Stimulated activated CD8-positive, alpha-beta memory T cell treated with anti-CD3 and anti-CD28 coated beads, Interleukin-4, amount 100 ng/mL, for 48 hours (primary cell): ENCODE results near the gene OR52A5.
"Not testable (repeated sequence)": the region's sequence is repeated elsewhere in the genome, so short reads cannot be mapped to it uniquely, and the experiment has no call there.

Source experiments
- DNase-seq: peaks from one replicate; pipeline ENCODE4 v3.0.0-alpha.2; 2020

OR52A5 gene

DNA sequence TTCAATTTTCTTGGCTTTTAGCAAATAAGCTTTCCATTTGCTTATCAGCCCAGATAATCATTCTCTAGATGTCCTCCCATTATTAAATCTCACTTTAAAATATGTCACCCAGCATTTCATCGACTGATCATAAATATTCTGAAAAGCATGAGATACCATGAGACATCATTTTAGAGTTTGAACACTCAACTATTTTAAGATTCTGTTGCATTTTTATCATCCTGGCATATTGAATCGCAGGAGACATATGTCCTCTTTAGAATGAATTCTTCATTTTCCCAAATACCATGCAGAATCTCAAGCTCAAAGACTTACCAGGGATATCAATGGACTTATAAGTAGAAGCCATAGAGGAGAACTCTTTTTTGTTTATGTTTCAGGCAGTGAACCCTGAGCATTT, at the start of gene OR52A5:
Gene OR52A5, minus strand, starts transcription at position 361 of the 400 bp plus-strand sequence. CDS start 5,714 bp downstream, outside the sequence.
- no peak for DNase-seq

DNA sequence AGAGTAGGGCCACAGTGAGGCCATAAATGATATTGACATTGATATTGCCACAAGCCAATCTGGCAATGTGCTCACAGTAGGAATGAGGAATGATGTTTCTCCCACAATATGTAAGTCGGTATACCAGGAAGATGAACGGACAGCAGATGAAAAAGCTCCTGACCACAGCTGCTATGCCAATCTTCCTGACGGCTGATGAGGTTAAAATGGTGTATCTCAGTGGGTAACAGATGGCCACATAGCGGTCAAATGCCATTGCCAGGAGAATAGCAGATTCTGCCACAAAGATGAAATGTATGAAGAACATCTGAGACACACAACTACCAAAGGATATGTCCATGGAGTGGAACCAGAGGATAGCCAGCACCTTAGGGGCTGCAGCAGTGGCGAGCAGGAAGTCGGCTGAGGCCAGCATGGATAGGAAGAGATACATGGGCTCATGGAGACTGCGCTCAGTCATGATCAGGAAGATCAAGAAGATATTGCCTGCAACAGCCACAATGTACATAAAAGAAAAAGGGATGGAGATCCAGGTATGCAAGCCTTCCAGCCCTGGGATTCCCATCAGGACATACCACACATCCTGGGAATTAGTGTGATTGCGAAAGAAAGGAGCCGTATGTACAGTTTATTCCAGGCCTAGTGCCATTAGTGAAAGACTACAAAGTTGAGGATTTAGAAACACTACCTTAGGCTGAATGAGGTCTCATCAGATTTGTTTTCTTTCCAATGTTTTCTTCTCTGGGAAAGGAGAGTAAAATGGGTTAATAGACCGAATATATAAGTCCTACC, 40.1 kb upstream of the OR52A5 start:
- DNase-seq = no peak

DNA sequence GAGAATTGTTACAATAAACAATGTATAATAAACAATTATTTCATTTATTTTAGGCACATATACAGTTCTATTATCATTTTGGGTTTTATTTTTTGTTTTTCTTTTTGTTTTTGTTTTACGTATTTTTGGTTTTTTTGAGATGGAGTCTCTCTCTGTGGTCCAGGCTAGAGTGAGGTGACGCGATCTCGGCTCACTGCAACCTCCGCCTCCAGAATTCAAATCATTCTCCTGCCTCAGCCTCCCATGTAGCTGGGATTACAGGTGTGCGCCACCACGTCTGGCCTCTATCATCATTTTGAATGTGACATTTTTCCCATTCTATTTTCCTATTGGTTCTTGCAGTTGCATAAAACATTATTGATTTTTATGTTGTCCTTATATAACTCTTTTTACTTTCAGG, 36.8 kb upstream of the OR52A5 start:
- no peak for DNase-seq

DNA sequence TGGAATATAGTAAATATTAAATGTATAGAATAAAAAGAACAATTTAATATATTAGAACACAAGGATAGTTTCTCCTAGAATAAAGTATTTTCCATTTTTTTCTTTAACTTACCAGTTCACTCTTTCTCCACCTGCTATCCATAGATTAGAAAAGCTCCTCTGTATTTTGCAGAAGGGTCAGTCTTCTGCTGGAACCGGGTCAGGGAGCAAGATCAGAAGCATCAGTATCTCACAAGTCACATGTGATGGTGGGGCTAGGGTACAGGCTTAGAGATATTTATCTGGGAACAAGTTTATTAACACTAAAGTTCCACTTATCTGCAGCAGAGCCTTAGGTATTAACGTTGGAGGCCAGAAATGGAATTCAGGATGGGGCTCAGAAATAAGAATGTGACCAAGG, 33.7 kb upstream of the OR52A5 start:
- no peak for DNase-seq

DNA sequence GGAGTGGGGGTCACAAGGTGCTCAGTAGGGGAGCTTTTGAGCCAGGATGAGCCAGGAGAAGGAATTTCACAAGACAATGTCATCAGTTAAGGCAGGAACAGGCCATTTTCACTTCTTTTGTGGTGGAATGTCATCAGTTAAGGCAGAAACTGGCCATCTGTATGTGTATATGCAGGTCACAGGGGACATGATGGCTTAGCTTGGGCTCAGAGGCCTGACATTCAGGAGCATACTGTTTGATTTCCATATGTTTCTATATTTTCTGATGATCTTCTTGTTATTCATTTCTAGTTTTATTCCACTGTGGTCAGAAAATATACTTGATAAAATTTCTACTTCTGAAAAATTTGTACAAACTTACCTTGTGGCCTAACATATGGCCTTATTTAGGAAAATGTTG, 27.7 kb upstream of the OR52A5 start:
- not testable (repeated sequence) for DNase-seq

DNA sequence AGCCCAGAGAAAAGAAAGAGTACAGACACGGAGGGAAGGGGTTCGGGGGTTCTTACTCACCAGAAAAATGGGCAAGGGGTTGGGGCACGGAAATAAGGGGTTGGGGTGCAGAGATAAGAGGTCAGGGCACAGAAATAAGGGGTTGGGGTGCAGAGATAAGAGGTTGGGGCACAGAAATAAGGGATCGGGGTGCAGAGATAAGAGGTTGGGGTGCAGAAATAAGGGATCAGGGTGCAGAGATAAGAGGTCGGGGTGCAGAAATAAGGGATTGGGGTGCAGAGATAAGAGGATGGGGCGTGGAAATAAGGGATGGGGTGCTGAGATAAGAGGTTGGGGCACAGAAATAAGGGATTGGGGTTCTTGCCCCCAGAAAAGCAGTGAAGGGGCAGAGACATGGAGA, 26.7 kb upstream of the OR52A5 start:
- not testable (repeated sequence) for DNase-seq

DNA sequence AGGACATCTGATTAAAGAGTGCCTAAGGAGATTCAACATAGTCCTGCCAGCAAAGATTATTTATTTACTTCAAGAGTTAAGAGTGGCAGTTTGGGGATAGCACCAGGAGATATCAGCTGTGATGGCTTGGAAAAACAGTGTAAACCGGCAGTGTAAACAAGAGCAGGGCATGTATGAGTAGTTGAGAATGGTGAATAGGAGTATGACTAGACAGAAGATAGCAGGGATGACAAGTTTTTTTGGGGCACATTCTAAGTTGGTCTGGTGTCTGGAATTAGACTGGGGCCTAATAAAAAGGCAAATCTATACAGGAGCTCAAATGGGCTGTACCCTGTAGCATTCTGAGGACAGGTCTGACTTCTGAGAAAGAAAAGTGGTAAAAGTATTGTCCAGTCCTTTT, 22.9 kb upstream of the OR52A5 start:
- not testable (repeated sequence) for DNase-seq

DNA sequence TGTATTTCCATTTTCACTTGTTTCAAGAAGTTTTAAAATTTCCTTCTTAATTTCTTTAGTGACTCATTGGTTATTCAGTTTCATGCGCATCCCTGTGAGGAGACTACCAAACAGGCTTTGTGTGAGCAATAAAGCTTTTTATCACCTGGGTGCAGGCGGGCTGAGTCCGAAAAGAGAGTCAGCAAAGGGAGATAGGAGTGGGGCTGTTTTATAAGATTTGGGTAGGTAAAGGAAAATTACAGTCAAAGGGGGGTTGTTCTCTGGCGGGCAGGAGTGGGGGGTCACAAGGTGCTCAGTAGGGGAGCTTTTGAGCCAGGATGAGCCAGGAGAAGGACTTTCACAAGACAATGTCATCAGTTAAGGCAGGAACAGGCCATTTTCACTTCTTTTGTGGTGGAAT, 22.1 kb upstream of the OR52A5 start:
- not testable (repeated sequence) for DNase-seq

DNA sequence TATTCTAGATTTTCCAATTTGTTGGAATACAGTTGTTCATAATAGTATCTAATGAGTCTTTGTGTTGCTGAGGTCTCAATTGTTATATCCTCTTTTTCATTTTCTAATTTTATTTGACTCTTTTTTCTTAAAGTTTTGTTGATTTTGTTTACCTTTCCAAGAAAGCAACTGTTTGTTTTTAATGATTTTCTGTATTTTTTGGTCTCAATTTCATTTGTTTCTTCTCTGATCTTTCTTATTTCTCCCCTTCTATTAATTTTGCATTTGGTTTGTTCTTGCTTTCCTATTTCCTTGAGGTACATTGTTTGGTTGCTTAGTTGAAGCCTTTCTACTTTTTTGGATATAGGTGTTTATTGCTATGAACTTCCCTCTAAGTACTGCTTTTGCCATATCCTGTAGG, 21.6 kb upstream of the OR52A5 start:
- DNase-seq = no peak

DNA sequence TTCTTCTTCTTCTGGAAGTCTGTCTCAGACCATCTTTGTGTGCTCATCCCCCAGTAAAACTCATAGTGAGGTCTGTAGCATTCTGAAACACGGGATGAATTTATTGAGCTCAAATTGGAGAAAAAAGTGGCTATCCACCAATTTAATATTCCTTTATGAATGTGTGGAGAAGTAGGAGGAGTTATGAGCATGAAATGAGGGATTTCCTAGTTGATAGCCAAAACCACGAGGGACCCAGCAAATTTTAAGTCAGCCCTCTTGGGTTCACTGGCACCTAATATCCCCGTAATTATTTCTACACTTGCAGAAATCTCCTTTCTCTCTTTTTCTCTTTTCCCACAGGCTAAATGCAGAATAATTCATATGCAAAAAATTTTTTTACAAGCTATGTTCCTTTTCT, 16.5 kb upstream of the OR52A5 start, which contains the start of gene OR52A1:
Gene OR52A1, minus strand, starts transcription at position 101 of the 400 bp plus-strand sequence. CDS start 2,388 bp downstream, outside the sequence.
- no peak for DNase-seq

DNA sequence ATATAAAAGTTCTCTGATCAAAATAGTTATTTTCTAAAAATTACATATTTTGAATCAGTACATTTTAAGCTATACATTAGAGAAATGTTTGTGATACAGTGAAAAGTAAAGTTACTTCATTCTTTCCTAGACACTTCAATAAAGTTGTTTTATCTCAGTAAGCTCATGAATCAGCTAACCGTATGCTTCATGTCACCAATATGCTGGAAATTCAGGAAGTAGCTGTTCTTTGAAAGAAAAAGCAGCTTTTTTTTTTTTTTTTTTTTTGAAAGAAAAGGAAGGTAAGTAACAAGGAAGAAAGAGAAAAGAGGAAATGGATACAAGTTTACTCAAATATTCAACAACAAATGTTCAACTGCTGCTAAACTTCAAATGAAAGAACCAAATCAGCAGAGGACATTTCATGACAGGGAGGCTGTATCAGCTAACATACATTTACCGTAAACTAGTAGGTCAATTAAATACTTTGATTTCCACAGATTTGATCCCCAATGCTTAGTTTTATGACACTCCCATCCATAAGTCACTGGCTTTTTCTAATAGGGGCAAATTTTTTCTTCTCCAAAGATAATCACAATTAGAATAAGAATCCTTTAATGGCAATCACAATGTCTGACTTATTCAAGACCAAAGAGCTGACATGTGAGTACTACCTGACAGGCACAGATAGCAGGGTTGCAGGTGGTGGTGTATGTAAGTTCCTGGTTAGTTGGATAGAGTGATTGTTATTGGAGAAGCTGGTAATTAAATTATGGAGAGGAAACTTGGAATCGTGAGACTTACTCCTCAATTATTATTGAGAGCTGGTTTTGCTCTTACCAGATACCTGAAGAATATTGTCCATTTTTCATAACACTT, 15.6 kb upstream of the OR52A5 start:
- DNase-seq = no peak

DNA sequence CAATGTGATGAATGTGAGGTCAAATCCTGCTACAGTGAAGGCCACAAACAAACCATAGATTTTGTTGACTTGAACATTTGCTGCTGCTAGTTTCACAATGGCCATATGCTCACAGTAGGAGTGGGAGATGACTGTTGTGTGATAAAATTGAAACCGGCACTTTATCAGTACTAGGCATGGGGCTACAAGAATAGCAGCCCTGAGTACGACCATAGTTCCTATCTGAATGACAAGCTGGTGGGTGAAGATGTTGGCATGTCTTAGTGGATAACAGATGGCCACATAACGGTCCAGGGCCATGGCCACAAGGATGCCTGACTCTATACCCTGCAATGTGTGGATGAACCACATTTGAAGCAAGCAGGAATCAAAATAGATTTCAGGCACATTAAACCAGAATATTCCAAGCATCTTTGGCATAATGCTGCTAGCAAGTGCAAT, 13.6 kb upstream of the OR52A5 start:
- no peak for DNase-seq

DNA sequence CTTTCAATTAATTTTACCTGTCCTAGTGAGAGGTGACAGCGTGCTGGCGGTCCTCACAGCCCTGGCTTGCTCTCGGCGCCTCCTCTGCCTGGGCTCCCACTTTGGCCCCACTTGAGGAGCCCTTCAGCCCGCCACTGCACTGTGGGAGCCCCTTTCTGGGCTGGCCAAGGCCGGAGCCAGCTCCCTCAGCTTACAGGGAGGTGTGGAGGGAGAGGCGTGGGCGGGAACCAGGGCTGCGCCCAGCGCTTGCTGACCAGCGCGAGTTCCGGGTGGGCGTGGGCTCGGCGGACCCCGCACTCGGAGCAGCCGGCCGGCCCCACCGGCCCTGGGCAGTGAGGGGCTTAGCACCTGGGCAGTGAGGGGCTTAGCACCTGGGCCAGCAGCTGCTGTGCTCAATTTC, 6.0 kb upstream of the OR52A5 start:
- DNase-seq = not testable (repeated sequence)

DNA sequence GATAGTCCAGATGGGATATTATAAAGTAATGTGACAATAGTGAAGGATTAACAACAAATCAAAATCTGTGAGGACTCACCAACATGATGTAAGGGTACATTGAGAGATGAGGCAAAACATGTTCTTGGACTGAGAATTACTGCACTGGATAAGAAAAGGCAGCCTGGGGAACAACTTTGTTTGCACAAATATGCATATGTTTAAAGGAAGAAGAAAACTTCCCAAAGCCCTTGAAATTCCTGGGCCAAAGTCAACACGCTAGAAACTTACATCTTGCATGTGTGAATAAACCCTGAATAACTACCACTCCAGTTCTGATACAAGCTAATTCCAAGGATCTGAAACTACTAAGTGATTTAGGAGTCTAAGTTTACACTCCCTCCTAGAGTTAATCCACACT, 1.1 kb downstream of the OR52A5 start:
- DNase-seq = no peak

DNA sequence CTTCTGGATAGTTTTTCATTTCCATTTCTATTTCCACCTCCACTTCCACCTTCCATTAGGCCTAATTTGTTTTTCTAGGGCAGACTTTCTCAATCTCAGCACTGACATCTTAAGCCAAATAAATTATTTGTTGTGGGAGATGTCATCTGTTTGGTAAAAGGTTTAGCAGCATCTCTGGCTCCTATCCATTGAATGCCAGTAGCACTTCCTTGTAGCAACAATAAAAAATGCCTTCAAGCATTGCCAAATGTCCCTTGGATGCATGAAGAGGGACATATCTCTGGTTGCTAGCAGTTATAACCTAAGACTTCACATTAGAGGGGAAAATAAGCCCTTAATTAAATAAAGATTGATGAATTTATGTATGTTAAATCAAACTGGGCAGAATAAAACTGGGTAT, 1.9 kb downstream of the OR52A5 start:
- DNase-seq = no peak

DNA sequence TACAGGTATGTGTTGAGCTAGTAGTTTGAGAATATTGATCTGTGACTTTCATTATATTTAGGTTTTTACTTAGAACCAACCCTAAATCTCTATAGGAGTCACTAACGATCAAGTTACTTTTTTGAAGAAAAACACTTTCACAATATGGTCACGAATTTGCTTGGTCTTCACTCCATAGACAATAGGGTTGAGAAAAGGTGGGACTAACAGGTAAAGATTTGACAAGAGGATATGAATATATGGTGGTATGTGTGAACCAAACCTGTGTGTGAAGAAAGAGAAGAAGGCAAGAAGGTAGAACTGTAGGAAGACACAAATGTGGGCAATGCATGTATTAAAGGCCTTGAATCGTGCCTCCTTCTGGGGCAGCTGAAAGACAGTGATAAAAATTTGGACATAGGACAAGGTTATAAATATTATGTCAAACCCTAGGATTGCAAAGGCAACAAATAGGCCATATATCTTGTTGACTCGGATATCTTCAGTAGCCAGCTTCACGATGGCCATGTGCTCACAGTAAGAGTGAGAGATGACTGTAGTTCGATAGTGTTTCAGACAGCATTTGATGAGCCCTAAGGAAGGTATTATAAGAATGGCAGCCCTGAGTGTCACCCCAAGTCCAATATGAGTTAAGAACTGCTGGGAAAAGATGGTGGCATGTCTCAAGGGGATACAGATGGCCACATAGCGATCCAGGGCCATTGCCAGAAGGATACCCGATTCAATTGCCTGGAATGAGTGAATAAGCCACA, 6.4 kb downstream of the OR52A5 start:
- no peak for DNase-seq

DNA sequence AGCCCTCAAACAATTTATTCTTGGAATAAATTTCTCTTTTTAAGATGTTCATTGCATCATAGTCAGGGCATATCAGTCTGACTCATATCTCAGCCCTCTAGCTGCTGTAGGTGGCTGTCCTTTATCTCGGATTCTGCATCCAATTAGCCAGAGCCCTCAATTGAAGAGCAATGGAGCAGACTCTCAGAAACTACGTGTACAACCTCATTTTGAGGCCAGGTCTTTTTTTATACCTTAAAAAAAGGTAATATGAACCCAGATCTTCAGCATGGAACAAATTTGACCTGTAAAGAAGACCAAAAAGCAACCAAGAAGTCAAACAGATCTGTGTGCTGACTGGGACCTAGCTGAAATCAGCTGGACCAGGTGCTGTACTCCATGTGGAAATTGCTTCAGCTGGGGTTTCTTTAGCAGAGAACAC, 8.7 kb downstream of the OR52A5 start:
- DNase-seq = no peak

DNA sequence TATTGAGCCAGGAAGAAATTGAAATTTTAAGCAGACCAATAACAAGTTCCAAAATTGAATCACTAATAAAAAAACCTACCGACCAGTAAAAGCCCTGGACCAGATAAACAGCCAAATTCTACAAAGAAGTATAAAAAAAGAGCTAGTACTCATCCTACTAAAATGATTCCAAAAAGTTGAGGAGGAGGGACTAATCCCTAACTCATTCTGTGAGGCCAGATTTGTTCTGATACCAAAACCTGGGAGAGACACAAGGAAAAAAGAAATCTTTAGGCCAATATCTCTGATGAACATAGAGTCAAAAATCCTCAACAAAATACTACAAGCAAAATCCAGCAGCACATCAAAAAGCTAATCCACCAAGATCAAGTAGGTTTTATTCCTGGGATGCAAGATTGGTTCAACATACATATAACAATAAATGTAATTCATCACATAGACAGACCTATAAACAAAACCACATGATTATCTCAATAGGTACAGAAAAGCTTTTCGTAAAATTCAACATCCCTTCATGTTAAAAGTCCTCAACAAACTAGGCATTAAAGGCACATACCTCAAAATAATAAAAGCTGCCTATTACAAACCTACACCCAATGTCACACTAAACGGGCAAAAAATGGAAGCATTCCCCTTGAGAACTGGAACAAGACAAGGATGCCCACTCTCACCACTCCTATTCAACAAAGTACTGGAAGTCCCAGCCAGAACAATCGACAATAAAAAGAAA, 13.1 kb downstream of the OR52A5 start:
- DNase-seq = no peak

DNA sequence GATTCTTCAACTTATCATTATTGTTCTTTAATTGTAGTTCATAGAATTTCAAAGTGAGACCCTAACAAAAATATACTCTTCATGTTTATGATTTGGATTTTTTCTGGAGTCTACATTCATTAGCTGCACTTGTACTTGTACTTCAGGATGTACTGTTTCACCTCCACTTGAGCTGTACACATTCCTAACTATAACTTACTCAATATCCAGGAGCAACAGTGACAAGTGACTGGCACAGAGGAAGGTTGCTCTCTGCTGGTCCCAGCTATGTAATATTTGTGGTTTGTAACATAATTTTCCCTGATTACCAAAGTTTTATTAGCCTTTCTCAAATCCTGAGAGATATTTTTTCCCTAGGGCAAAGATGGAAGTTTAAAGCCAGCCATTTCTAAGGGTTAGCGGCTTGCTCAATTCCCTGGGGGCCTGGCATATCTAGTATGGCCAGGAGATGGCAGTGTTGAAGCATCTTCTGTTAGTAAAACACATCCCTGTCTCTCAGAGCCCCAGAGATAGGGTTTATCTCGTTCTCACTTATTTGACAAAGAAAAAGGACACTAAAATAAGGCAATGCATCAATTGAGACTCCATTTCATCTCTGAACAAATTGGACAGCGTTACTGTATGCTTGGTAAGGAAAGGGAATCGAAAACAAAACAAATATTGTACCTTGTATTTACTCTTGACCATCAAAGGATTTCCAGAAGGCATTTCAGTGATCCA, 14.2 kb downstream of the OR52A5 start:
- DNase-seq = peak; percentile 65

DNA sequence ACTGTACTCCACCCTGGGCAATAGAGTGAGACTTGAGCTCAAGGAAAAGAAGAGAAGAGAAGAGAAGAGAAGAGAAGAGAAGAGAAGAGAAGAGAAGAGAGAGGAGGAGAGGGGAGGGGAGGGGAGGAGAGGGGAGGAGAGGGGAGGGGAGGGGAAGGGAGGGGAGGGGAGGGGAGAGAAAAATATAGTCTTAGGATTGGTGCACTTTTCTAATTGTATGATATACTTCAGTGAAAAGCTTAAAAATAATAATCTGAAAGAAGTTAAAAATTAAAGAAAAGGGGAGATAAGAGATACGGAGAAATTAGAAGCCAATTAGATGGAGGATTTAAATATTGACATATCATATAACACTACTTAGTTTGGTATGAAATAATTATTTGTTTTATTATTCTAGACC, 19.3 kb downstream of the OR52A5 start:
- no peak for DNase-seq

DNA sequence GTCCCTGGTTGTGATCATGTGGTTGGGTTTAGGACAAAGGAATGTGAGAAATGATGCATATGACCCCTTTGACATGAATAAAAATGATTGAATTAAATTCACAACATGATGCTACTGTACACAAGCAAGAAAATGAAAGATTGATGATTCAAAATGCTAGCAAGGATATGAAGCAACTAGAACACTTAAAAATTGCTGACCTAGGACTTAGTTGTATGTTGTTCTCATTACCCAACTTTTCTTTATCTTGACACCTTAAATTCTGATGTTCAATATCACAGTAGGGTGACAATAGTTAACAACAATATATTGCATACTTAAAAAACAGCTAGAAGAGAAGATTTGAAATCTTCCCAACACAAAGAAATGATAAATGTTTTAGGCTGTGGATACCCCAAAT, 20.6 kb downstream of the OR52A5 start:
- no peak for DNase-seq

DNA sequence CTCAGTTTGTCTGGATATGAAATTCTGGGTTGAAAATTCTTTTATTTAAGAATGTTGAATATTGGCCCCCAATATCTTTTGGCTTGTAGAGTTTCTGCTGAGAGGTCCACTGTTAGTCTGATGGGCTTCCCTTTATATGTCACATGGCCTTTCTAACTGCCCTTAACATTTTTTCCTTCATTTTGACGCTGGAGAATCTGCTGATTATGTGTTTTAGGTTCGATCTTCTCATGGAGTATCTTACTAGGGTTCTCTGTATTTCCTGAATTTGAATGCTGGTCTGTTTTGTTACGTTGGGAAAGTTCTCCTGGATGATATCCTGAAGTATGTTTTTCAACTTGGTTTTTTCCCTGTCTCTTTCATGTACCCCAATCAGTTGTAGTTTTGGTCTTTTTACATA, 22.8 kb downstream of the OR52A5 start:
- DNase-seq = no peak
